ENCODE data around the gene ROR1.
"Not testable (repeated sequence)": the region's sequence is repeated elsewhere in the genome, so short reads cannot be mapped to it uniquely, and the experiment has no call there.

ROR1 gene

DNA sequence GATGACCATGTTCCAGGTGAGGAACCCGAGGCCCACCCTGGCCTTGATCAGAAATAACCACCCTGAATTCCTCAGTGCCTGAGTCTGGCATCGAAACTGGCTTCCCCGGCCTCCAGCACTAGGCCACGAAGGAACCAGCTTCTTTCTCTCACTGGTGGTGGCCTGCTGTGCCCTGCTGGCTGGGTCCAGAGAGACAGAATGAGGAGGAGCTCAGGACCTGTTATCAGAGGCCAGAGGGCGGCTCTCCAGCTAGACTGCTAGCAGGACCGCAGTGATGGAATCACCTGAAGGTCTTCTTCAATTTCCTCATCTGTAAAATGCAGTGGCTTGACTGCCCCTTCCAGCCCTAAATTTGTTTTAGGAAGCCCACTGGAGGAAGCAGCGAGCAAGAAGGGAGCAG is 20.5 kb downstream of the ROR1 start:
- DNase-seq (ENCODE audit: low spot score) = no peak

DNA sequence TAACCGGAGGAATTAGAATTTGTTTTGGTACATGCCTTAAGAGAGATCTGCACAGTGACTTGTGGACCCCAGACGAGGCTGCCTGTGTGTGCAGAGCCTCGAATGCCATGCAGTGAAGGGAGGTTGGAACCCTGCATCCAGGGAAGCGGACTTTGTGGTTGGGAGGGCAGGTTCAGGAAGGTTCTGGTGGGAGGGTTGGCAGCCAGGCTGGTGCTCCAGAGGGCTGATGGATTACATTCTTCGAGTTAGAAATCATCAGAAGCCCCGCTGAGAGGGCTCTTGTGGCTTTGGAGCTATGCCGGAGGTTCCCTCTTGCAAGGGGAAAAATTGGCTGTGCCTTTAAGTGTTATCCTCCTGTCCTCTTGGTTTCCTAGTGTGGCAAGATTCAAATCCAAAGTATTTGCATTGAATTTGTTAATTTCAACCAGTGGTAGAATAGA is 21.1 kb downstream of the ROR1 start:
- no peak for DNase-seq (ENCODE audit: low spot score)

DNA sequence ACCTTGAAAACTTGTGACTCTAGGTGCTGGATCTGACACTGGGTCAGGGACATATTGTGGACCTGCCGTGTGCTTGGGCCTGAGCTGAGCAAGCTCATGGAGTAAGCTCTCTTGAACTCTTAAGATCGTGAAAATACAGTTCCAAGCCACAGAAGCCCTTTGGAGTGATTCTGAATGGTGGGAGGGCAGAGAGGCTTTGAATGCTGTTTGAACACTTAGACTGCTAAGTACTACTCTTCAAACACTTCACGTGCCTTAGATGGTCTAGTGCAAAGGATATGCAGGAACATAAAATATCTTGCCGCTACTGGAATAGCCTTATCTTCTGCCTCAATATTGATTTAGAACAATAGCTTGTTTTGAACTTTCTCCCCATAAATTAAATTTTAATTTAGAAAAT is 21.6 kb downstream of the ROR1 start:
- DNase-seq (ENCODE audit: low spot score) = no peak

GRCh38 chr1:63797056-63797726 is 23.4 kb downstream of the ROR1 start:
- DNase-seq (ENCODE audit: low spot score) = no peak

- no peak for DNase-seq (ENCODE audit: low spot score)
Observed at GRCh38 chr1:63798284-63798683, 24.5 kb downstream of the ROR1 start.

DNA sequence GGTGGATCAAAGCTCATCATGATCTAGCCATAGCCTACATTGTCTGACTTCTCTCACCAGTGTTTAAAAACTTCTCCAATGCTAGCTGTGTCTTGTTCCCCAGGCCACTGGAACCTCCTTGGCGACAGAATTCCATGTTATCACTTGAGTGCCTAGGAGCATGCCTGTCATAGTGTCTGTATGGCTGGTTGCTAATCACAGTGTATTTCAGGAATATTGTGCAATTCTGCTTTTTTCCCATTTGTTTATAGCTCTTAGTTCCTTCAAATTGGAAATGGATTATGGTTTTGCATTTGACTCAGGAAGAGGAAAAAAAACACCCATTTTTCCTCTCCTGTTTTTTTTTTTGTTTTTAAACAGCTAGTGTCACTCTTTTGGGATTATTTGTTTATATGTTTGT is 25.5 kb downstream of the ROR1 start:
- no peak for DNase-seq (ENCODE audit: low spot score)

GRCh38 chr1:63799820-63800219 is 26.0 kb downstream of the ROR1 start:
- no peak for DNase-seq (ENCODE audit: low spot score)

DNA sequence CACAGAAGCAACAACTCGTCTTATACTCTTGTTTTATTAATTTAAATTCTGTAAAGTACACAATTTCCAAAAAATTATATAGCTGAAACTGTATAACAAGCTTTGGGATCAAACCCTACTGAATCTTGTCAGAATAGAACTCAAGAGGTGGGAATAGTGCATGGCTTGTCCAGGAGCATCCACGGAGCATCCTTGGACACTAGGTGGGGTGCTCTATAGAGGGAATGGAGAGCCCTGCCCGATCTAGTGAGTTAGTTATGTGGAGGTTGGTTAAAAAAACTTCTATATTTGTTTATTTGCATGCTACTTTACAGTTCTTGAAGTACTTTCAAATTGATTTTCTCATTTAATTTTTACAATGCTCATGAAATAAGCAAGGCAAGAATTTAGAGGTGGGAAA is 28.3 kb downstream of the ROR1 start:
- no peak for DNase-seq (ENCODE audit: low spot score)

- no peak for DNase-seq (ENCODE audit: low spot score)
Observed at GRCh38 chr1:63804829-63805484, 31.1 kb downstream of the ROR1 start.

DNA sequence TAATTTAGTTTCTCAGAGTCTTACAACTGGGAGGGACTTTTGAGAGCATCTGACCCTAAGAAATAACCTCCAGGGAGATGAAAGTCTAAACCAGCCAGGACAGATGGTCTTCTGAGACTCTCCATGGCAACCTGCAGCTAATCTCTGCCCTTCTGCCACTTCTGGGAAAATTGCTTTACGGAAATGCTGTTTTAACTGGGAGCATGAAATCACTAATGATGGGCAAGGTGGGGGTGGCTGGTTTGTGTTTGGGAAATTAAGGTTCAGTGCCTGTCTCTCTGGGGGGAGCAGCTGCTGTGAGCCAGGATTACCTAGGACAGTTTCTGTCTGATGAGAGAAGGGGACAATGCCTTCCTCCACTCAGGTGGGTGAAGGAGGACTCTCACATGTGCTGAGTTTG is 33.2 kb downstream of the ROR1 start:
- DNase-seq (ENCODE audit: low spot score) = no peak

DNA sequence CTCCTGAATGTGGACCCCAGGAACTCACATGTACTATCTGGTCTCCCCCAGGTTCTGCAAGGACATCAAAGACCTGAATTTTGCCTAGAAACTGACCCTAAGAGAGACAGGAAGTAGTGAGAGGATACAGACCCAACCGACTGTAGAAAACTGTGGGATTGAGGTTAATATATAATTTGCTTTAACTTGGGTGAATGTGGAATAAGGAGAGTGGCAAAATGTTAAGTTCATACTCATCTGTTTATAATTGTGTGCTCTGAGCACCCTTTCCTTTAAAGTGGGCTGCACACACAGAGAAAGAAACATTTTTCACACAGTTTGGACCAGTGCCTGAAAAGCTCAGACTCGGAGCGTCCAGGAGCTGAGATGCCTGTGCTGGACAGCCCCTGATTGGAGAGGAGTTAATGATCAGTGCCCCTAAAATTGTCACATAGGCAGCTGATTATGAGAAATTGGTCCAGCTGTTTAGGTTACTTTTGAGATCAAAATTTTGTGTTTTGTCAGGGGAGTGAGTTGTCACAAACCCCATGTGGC is 37.2 kb downstream of the ROR1 start:
- no peak for DNase-seq (ENCODE audit: low spot score)

- DNase-seq (ENCODE audit: low spot score) = no peak
Observed at GRCh38 chr1:63812071-63812700, 38.4 kb downstream of the ROR1 start.

GRCh38 chr1:63813829-63814277 is 40.0 kb downstream of the ROR1 start:
- DNase-seq (ENCODE audit: low spot score) = no peak

DNA sequence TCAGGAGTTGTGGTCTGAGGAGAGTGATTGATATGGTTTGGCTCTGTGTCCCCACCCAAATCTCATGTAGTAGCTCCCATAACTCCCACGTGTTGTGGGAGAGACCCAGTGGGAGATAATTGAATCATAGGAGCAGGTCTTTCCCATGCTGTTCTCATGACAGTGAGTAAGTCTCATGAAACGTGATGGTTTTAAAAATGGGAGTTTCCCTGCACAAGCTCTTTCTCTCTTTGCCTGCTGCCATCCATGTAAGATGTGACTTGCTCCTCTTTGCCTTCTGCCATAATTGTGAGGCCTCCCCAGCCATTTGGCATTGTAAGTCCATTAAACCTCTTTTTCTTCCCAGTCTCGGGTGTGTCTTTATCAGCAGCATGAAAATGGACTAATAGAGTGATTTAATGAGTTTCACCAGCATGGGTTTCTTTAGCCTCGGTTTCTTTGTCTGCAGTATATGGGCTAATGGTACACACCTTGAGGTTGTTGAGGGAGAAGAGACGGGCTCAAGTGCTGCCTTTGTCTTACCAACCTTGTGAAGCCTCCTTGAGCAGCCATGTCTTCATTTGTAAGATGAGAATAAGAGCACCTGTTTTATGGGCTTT is 42.5 kb downstream of the ROR1 start:
- not testable (repeated sequence) for DNase-seq (ENCODE audit: low spot score)

GRCh38 chr1:63817152-63817667 is 43.4 kb downstream of the ROR1 start:
- no peak for DNase-seq (ENCODE audit: low spot score)

DNA sequence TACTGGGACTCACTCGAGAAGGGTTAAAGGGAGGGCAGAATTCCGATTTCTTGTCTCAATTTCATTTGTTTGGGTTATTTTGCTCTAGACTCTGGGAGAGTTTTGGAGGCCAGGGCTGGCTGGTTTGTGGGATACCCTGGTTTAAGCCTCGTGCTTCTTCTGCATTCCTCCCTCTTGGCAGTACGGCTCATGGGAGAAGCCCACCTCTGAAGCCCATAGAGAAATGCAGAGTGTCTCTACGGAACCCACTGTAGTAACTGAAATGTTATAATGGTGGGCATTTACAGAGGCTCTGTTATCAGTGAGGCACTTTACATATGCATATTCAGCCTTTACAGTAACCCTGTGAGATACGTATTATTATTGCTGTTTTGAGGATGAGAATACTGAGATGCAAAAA is 43.9 kb downstream of the ROR1 start:
- no peak for DNase-seq (ENCODE audit: low spot score)

- no peak for DNase-seq (ENCODE audit: low spot score)
Observed at GRCh38 chr1:63818567-63819325, 44.9 kb downstream of the ROR1 start.

DNA sequence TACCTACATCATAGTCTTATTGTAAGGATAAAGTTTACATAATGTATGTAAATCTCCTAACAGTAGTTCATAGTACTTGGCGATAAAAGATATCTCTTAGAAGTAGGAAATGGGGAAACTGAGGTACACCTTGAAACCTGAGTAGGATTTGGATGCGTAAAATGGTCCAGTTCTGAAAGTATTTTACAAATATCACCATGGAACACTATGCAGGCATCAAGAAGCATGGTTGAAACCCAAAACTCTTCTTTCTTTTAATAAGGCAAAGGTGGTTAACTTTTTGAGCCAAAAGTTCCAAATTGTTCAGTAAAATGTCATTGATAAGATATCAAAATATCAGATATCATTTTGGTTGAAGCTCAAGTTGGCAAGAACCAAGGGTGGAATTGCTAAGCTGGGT is 46.0 kb downstream of the ROR1 start:
- no peak for DNase-seq (ENCODE audit: low spot score)

- peak; percentile 13 for DNase-seq (ENCODE audit: low spot score)
Observed at GRCh38 chr1:63821091-63822005, 47.5 kb downstream of the ROR1 start.

DNA sequence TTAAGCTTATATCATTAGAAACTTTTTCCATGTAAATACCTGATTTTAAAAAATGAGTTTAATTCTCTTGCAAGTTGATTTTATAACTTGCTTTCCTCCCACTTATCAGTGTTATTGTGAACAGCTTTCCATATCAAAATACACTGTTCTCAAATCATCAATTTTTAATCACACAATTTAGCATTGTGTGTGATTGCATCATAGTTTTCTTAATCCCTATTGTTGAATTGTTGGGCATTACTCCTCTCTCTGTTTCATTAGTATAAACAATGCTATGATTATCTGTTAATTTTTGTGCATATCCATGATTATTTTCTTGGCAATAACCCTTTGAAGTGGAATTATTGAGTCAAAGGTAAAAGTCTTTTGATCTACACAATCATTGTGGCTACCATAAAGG is 48.7 kb downstream of the ROR1 start:
- peak; percentile 46 for DNase-seq (ENCODE audit: low spot score)

DNA sequence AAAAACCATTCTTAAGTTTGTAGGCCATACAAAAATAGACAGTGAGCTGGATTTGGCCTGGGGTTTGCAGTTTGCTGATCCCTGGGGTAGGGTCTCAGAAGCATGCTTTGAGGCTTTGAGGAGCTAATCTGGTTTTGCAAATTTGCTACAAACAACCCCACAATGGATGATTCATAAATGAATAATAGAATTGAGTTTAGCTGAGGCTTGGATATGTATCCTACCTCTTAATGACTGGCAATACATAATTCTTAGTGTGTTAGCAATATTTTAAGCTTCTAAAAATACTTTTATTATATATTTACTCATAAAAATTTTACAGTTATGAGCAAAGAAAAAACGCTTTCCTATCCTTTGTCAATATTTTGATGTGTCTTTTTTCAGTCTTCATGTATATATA is 50.6 kb downstream of the ROR1 start:
- DNase-seq (ENCODE audit: low spot score) = no peak
